ENCODE results near the gene INPP4B. TPM values are rescaled to one million over a fixed set of nuclear protein-coding genes. Genes with fewer than 3 reads are reported as not detected.
"Not testable (repeated sequence)": the region's sequence is repeated elsewhere in the genome, so short reads cannot be mapped to it uniquely, and the experiment has no call there.

INPP4B gene
- total RNA-seq, 1 donor from 2014 or later, result 16.8 TPM

- no peaks in the 10 kb centered on the region for H3K4me1 Mint-ChIP-seq (ENCODE audit: low read depth)
- DNase-seq (ENCODE audit: low spot score), result no peak
- no peaks in the 10 kb centered on the region for H3K36me3 Mint-ChIP-seq (ENCODE audit: low read depth)
- H3K27me3 Mint-ChIP-seq (ENCODE audit: insufficient read depth), result no peaks in the 10 kb centered on the region
- no peak overlapping the region for H3K4me3 Mint-ChIP-seq
- intact Hi-C loops (cut with micrococcal nuclease), result no loop called here
- peaks cover 10% of the 10 kb centered on the region for H3K9me3 Mint-ChIP-seq
- no peak overlapping the region for H3K27ac Mint-ChIP-seq
Observed at GRCh38 chr4:142687547-142688275, 158.4 kb downstream of the INPP4B start.

DNA sequence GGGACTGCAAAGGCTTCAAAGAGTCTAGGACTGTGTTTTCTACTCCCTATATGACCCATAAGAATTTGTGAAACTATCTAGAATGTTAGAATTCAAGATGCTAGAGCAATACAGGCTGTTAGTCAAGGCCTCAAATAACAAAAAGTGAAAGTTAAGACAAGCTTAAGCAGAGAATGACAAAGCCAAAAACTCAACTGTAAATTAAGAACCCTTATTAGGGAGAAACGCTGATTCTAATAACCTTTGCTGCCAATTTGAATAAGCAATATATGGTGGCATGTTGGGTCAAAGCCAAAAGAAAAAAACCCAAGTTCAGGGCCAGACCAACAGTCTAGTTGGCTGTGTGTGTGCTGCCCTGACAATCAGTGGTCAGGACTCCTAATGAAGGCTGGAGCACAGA, 160.0 kb downstream of the INPP4B start:
- Mint-ChIP-seq H3K4me1 (ENCODE audit: low read depth) (no peaks in the 10 kb centered on the region), H3K9me3 (peaks cover 10% of the 10 kb centered on the region), H3K27me3 (ENCODE audit: insufficient read depth) (no peaks in the 10 kb centered on the region), H3K27ac (no peak overlapping the region), H3K36me3 (ENCODE audit: low read depth) (no peaks in the 10 kb centered on the region), H3K4me3 (no peak overlapping the region)
- DNase-seq (ENCODE audit: low spot score), result no peak
- intact Hi-C loops (cut with micrococcal nuclease), result no loop called here

GRCh38 chr4:142683997-142684396, 162.1 kb downstream of the INPP4B start:
- Mint-ChIP-seq H3K36me3 (ENCODE audit: low read depth) (no peaks in the 10 kb centered on the region), H3K9me3 (peaks cover 10% of the 10 kb centered on the region), H3K4me1 (ENCODE audit: low read depth) (no peaks in the 10 kb centered on the region), H3K27me3 (ENCODE audit: insufficient read depth) (no peaks in the 10 kb centered on the region), H3K4me3 (no peak overlapping the region), H3K27ac (no peak overlapping the region)
- intact Hi-C loops (cut with micrococcal nuclease), result no loop called here
- no peak for DNase-seq (ENCODE audit: low spot score)

DNA sequence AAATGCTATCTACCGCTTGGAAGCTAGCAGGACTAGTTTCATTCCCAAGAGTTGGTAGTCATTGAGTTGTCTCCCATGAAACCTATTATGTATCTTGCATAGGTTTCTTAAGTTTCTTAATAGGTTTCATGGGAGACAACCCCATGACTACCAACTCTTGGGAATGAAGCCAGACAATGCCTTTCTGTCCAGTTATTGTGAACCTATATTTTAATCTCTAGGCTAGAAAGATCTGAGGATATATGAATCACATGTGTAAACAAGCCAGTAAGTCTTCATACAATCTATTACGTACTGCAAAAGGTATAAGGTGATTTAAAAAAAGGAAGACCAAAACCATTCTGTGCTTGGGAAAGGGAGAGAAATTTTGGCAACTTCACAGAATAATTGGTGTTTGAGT, 162.6 kb downstream of the INPP4B start:
- intact Hi-C loops (cut with micrococcal nuclease), result no loop called here
- Mint-ChIP-seq H3K27ac (no peak overlapping the region), H3K4me1 (ENCODE audit: low read depth) (no peaks in the 10 kb centered on the region), H3K9me3 (peaks cover 10% of the 10 kb centered on the region), H3K27me3 (ENCODE audit: insufficient read depth) (no peaks in the 10 kb centered on the region), H3K4me3 (no peak overlapping the region), H3K36me3 (ENCODE audit: low read depth) (no peaks in the 10 kb centered on the region)
- DNase-seq (ENCODE audit: low spot score), result no peak

DNA sequence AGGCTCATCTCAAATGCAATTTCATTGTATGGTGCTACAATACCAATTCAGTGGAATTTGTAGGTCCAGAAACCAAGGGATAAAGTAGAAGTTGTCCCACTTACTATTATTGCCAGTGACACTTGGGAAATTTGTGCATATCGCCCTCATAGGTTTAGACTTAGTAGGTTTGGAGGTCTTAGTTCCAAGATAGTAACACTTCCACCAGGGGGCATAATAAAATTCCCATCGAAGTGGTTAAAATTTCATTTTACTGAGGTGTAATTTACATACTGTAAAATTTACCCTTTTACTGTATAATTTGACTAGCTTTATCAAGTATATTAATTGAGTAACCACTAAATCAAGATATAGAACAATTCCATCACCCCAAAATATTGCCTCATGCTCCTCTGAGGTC, 174.6 kb downstream of the INPP4B start:
- Mint-ChIP-seq H3K27ac (no peak overlapping the region), H3K27me3 (ENCODE audit: insufficient read depth) (no peaks in the 10 kb centered on the region), H3K36me3 (ENCODE audit: low read depth) (peaks cover 14% of the 10 kb centered on the region), H3K9me3 (peaks cover 68% of the 10 kb centered on the region), H3K4me3 (no peak overlapping the region), H3K4me1 (ENCODE audit: low read depth) (no peaks in the 10 kb centered on the region)
- DNase-seq (ENCODE audit: low spot score), result no peak
- intact Hi-C loops (cut with micrococcal nuclease), result no loop called here

DNA sequence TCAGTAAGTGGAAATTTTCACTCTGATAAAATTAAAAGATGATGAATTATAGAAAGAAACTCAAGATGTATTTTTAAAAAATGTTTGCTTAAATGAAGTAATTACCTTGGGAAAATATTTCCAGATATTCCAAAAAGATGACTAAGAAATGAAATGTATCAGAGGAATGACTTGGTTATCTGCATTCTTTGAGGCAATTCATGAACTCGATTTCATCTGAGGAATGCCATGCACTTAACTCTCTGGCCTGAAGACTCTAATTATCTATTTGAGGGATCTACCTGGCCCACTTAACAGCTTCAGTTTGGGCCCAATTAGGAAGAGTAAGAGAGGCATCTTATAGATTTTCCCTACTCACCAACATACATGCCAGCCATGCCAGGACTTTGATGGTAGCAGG, 182.3 kb downstream of the INPP4B start:
- H3K27ac Mint-ChIP-seq, result no peak overlapping the region
- H3K36me3 Mint-ChIP-seq (ENCODE audit: low read depth), result peaks cover 21% of the 10 kb centered on the region
- no peaks in the 10 kb centered on the region for H3K27me3 Mint-ChIP-seq (ENCODE audit: insufficient read depth)
- H3K4me1 Mint-ChIP-seq (ENCODE audit: low read depth), result no peaks in the 10 kb centered on the region
- peaks cover 39% of the 10 kb centered on the region for H3K9me3 Mint-ChIP-seq
- no peak overlapping the region for H3K4me3 Mint-ChIP-seq
- DNase-seq (ENCODE audit: low spot score), result no peak
- intact Hi-C loops (cut with micrococcal nuclease), result no loop called here

DNA sequence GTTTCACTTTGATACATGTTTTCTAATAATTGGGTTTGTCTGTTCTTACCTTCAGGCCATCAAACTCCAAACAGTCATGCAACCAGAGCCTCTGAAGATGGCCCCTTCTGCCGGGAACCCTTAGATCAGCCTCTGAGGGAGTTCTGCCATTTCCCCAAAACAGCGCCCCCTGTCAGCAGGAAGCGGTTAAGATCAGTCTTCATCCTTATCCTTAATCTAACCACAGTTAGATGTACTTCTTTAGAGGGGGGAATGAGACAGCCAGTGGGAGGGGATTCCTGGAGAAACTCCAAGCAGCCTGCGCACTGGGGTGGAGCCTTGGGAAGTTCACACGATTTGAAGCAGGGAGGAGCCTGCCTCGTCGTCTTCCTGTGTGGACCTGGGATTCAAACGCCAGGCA, 185.4 kb downstream of the INPP4B start:
- no peaks in the 10 kb centered on the region for H3K27me3 Mint-ChIP-seq (ENCODE audit: insufficient read depth)
- H3K9me3 Mint-ChIP-seq, result peaks cover 42% of the 10 kb centered on the region
- intact Hi-C loops (cut with micrococcal nuclease), result no loop called here
- H3K4me1 Mint-ChIP-seq (ENCODE audit: low read depth), result no peaks in the 10 kb centered on the region
- no peak overlapping the region for H3K27ac Mint-ChIP-seq
- H3K36me3 Mint-ChIP-seq (ENCODE audit: low read depth), result peaks cover 16% of the 10 kb centered on the region
- no peak for DNase-seq (ENCODE audit: low spot score)
- H3K4me3 Mint-ChIP-seq, result no peak overlapping the region

- H3K36me3 Mint-ChIP-seq (ENCODE audit: low read depth), result peaks cover 14% of the 10 kb centered on the region
- no peak for DNase-seq (ENCODE audit: low spot score)
Observed at GRCh38 chr4:142656178-142656577, 189.9 kb downstream of the INPP4B start.

DNA sequence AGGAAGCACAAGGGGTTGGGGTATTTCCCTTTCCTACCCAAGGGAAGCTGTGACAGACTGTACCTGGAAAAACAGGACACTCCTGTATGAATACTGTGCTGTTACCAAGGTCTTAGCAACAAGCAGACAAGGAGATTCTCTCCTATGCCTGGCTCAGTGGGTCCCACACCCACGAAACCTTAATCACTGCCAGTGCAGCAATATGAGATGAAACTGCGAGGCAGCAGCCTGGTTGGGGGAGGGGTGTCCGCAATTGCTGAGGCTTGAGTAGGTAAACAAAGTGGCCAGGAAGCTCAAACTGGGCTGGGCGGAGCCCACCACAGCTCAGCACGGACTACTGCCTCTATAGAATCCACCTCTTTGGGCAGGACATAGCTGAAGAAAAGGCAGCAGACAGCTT, 197.7 kb downstream of the INPP4B start:
- H3K27ac Mint-ChIP-seq, result no peak overlapping the region
- H3K4me1 Mint-ChIP-seq (ENCODE audit: low read depth), result peaks cover 11% of the 10 kb centered on the region
- peaks cover 20% of the 10 kb centered on the region for H3K36me3 Mint-ChIP-seq (ENCODE audit: low read depth)
- intact Hi-C loops (cut with micrococcal nuclease), result no loop called here
- H3K9me3 Mint-ChIP-seq, result peaks cover 49% of the 10 kb centered on the region
- DNase-seq (ENCODE audit: low spot score), result no peak
- no peak overlapping the region for H3K4me3 Mint-ChIP-seq
- no peaks in the 10 kb centered on the region for H3K27me3 Mint-ChIP-seq (ENCODE audit: insufficient read depth)

More at GRCh38 chr4:142656178-142656577, 189.9 kb downstream of the INPP4B start:
- Mint-ChIP-seq H3K4me3 (no peak overlapping the region), H3K9me3 (peaks cover 64% of the 10 kb centered on the region), H3K27ac (no peak overlapping the region), H3K4me1 (ENCODE audit: low read depth) (no peaks in the 10 kb centered on the region), H3K27me3 (ENCODE audit: insufficient read depth) (no peaks in the 10 kb centered on the region)
- intact Hi-C loops (cut with micrococcal nuclease), result no loop called here

GRCh38 chr4:142645475-142646108, 200.5 kb downstream of the INPP4B start:
- Mint-ChIP-seq H3K4me3 (peak overlapping the region; percentile 28), H3K27me3 (ENCODE audit: insufficient read depth) (no peaks in the 10 kb centered on the region), H3K4me1 (ENCODE audit: low read depth) (peaks cover 11% of the 10 kb centered on the region), H3K36me3 (ENCODE audit: low read depth) (peaks cover 21% of the 10 kb centered on the region), H3K27ac (peak overlapping the region; percentile 62), H3K9me3 (peaks cover 33% of the 10 kb centered on the region)
- intact Hi-C loops (cut with micrococcal nuclease), result no loop called here
- no peak for DNase-seq (ENCODE audit: low spot score)

- H3K27me3 Mint-ChIP-seq (ENCODE audit: insufficient read depth); DNase-seq (ENCODE audit: low spot score); intact Hi-C loops (cut with micrococcal nuclease); H3K4me3 Mint-ChIP-seq; H3K27ac Mint-ChIP-seq: not testable (repeated sequence)
- Mint-ChIP-seq H3K36me3 (ENCODE audit: low read depth) (peaks cover 21% of the 10 kb centered on the region), H3K4me1 (ENCODE audit: low read depth) (peaks cover 11% of the 10 kb centered on the region), H3K9me3 (peaks cover 25% of the 10 kb centered on the region)
Observed at GRCh38 chr4:142644628-142645027, 201.5 kb downstream of the INPP4B start.

GRCh38 chr4:142637614-142638013, 208.5 kb downstream of the INPP4B start:
- Mint-ChIP-seq H3K9me3 (peaks cover 16% of the 10 kb centered on the region), H3K27ac (no peak overlapping the region), H3K4me1 (ENCODE audit: low read depth) (no peaks in the 10 kb centered on the region), H3K27me3 (ENCODE audit: insufficient read depth) (no peaks in the 10 kb centered on the region), H3K36me3 (ENCODE audit: low read depth) (peaks cover 3% of the 10 kb centered on the region), H3K4me3 (no peak overlapping the region)
- no peak for DNase-seq (ENCODE audit: low spot score)
- intact Hi-C loops (cut with micrococcal nuclease), result no loop called here

GRCh38 chr4:142631836-142632235, 214.3 kb downstream of the INPP4B start:
- Mint-ChIP-seq H3K4me3 (no peak overlapping the region), H3K36me3 (ENCODE audit: low read depth) (peaks cover 4% of the 10 kb centered on the region), H3K27ac (no peak overlapping the region), H3K27me3 (ENCODE audit: insufficient read depth) (no peaks in the 10 kb centered on the region), H3K4me1 (ENCODE audit: low read depth) (no peaks in the 10 kb centered on the region), H3K9me3 (peaks cover 21% of the 10 kb centered on the region)
- intact Hi-C loops (cut with micrococcal nuclease), result no loop called here
- DNase-seq (ENCODE audit: low spot score), result no peak
